ENCODE measurements around the gene LRFN2.

LRFN2 gene

GRCh38 chr6:40398810-40399477, 188.2 kb downstream of the LRFN2 start:
- no peak for DNase-seq (ENCODE audit: low spot score)

GRCh38 chr6:40398034-40398691, 189.0 kb downstream of the LRFN2 start:
- DNase-seq (ENCODE audit: low spot score): no peak

GRCh38 chr6:40397287-40398033, 189.7 kb downstream of the LRFN2 start:
- DNase-seq (ENCODE audit: low spot score): no peak

GRCh38 chr6:40395698-40396076, 191.5 kb downstream of the LRFN2 start:
- DNase-seq (ENCODE audit: low spot score): no peak

GRCh38 chr6:40395066-40395697, 192.0 kb downstream of the LRFN2 start:
- DNase-seq (ENCODE audit: low spot score): no peak

GRCh38 chr6:40394381-40394780, 192.8 kb downstream of the LRFN2 start:
- DNase-seq (ENCODE audit: low spot score): no peak

GRCh38 chr6:40393641-40394040, 193.5 kb downstream of the LRFN2 start:
- DNase-seq (ENCODE audit: low spot score): no peak

GRCh38 chr6:40392589-40392988, 194.6 kb downstream of the LRFN2 start:
- no peak for DNase-seq (ENCODE audit: low spot score)

- DNase-seq (ENCODE audit: low spot score): no peak
Observed at GRCh38 chr6:40391851-40392517, 195.2 kb downstream of the LRFN2 start.

GRCh38 chr6:40391086-40391485, 196.1 kb downstream of the LRFN2 start:
- DNase-seq (ENCODE audit: low spot score): no peak

- DNase-seq (ENCODE audit: low spot score): no peak
Observed at GRCh38 chr6:40390144-40390800, 196.9 kb downstream of the LRFN2 start.

- no peak for DNase-seq (ENCODE audit: low spot score)
Observed at GRCh38 chr6:40389254-40389653, 197.9 kb downstream of the LRFN2 start.

- no peak for DNase-seq (ENCODE audit: low spot score)
Observed at GRCh38 chr6:40387871-40388264, 199.3 kb downstream of the LRFN2 start.

- no peak for DNase-seq (ENCODE audit: low spot score)
Observed at GRCh38 chr6:40387127-40387870, 199.9 kb downstream of the LRFN2 start.

- DNase-seq (ENCODE audit: low spot score): no peak
Observed at GRCh38 chr6:40386200-40386599, 201.0 kb downstream of the LRFN2 start.

GRCh38 chr6:40383348-40384115, 203.6 kb downstream of the LRFN2 start:
- DNase-seq (ENCODE audit: low spot score): no peak

GRCh38 chr6:40380271-40380670, 206.9 kb downstream of the LRFN2 start:
- DNase-seq (ENCODE audit: low spot score): no peak

GRCh38 chr6:40379811-40380210, 207.4 kb downstream of the LRFN2 start:
- DNase-seq (ENCODE audit: low spot score): no peak

GRCh38 chr6:40378725-40379074, 208.5 kb downstream of the LRFN2 start:
- no peak for DNase-seq (ENCODE audit: low spot score)

- DNase-seq (ENCODE audit: low spot score): no peak
Observed at GRCh38 chr6:40378071-40378724, 209.0 kb downstream of the LRFN2 start.

Data from COLO829 (cell line).